Measurements from ENCODE around the gene STARD13. TPM values are rescaled to one million over a fixed set of nuclear protein-coding genes. Genes with fewer than 3 reads are reported as not detected.

Gene STARD13
- total RNA-seq, 2 experiments from 2014 or later, result not detected

DNA sequence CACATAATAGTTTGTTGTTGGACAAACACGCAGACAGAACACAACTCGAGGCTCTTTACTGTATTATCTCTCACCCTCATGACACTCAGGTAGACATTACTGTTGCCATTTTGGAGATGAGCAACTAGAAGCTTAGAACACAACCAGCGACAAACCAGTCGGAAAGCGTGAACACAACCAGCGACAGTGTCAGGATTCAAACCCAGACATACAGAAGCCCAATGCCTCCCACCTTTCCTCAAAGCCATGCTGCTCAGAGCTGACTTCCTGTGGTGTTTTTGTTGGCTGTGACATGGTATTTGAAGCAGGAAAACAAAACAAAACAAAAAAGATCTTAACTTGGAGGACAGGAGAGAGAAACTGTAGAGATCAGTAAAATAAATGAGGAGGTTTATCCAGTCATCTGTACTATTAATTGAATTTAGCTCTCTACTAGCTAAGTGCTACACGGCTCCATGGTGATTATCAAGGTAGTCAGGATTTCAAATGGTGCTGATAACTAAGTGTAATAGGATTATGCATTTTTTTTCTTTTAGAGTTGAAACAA lies 92.1 kb downstream of the STARD13 start:
- TF ChIP-seq, protein P1, sequence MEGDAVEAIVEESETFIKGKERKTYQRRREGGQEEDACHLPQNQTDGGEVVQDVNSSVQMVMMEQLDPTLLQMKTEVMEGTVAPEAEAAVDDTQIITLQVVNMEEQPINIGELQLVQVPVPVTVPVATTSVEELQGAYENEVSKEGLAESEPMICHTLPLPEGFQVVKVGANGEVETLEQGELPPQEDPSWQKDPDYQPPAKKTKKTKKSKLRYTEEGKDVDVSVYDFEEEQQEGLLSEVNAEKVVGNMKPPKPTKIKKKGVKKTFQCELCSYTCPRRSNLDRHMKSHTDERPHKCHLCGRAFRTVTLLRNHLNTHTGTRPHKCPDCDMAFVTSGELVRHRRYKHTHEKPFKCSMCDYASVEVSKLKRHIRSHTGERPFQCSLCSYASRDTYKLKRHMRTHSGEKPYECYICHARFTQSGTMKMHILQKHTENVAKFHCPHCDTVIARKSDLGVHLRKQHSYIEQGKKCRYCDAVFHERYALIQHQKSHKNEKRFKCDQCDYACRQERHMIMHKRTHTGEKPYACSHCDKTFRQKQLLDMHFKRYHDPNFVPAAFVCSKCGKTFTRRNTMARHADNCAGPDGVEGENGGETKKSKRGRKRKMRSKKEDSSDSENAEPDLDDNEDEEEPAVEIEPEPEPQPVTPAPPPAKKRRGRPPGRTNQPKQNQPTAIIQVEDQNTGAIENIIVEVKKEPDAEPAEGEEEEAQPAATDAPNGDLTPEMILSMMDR (IDR thresholded peaks at IDR 0.05), result no peak
- H3K36me3 Mint-ChIP-seq (ENCODE audit: low read depth), result no peaks in the 10 kb centered on the region
- peaks cover 3% of the 10 kb centered on the region for H3K4me1 Mint-ChIP-seq (ENCODE audit: low read depth)
- ChIA-PET POLR2A (interaction anchor here (0.6 kb wide), 1 partner anchor 308 kb away, joined by 3 read pairs; no protein-coding TSS in a partner anchor), CTCF (no interaction called here)
- no peaks in the 10 kb centered on the region for H3K27me3 Mint-ChIP-seq
- H3K4me3 Mint-ChIP-seq, result no peak overlapping the region
- intact Hi-C loops (cut with micrococcal nuclease), result no loop called here
- no peak overlapping the region for H3K27ac Mint-ChIP-seq
- DNase-seq (no peak), ATAC-seq (no peak)
- H3K9me3 Mint-ChIP-seq, result no peaks in the 10 kb centered on the region

DNA sequence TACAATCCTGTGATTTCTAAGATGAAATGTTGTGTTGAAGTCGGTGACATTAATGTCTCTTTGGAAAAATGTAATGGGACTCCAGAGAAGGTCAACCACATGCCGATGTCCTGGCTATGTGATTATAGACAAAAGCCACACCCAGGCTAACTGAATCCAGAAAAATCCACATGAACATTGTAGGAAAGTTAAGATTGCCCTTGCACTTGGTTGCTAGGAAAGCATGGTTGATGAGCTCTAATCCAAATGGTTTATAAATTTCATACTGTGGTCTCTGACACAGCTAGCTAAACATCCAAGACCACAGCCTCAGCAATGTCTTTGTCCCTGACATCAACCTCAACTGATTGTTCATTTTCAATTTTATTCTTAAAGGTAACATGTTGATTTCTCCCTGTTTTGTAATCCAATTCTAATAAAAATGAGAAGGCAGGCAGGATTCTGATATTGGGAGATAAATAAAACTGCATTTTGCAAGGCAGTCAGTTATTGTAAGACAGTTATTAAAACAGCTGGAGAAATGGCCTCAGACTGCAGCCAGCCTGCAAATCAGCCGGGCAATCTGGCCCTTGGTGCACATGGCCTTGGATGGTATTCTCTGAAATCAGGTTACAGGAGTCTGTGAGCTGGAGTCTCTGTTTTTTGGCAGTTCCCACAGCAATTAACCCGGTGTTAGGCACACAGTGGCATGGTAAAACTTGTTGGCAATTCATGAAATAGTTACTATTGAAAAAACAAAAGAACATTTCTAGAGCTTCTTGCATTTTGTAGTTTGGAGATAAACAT lies 93.9 kb downstream of the STARD13 start:
- DNase-seq (no peak), ATAC-seq (no peak)
- H3K9me3 Mint-ChIP-seq, result no peaks in the 10 kb centered on the region
- TF ChIP-seq, protein P1 (IDR thresholded peaks at IDR 0.05), result no peak
- peaks cover 1% of the 10 kb centered on the region for H3K27me3 Mint-ChIP-seq
- POLR2A ChIA-PET, result no interaction called here
- intact Hi-C loops (cut with micrococcal nuclease), result no loop called here
- CTCF ChIA-PET, result interaction anchor here (1.0 kb wide), 2 partner anchors 8 to 14 kb away, joined by 3 read pairs; no protein-coding TSS in a partner anchor
- no peaks in the 10 kb centered on the region for H3K36me3 Mint-ChIP-seq (ENCODE audit: low read depth)
- H3K27ac Mint-ChIP-seq, result no peak overlapping the region
- peaks cover 17% of the 10 kb centered on the region for H3K4me1 Mint-ChIP-seq (ENCODE audit: low read depth)
- no peak overlapping the region for H3K4me3 Mint-ChIP-seq

DNA sequence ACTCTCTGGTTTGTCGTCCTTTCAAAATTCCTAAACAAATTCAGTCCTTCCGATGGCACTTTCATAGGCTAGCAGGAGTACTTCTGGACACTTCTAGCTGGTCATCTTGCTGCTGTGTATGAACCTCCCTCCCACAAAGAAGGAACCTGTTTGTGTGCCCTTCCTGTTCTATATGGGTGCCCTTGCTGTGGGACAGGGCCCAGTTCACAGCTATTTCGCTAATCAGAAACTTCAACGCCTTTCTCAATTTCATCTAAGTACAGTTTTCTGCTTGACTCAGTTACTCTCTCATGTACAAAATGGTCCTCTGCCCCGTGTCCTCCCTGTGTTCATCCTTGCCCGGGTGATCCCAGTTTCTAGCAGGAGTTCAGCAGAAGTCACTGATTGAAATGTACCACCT lies 96.1 kb downstream of the STARD13 start:
- Mint-ChIP-seq H3K9me3 (no peaks in the 10 kb centered on the region), H3K4me1 (ENCODE audit: low read depth) (peaks cover 17% of the 10 kb centered on the region), H3K27ac (no peak overlapping the region), H3K27me3 (peaks cover 5% of the 10 kb centered on the region), H3K4me3 (no peak overlapping the region), H3K36me3 (ENCODE audit: low read depth) (no peaks in the 10 kb centered on the region)
- ChIA-PET POLR2A (no interaction called here), CTCF (no interaction called here)
- DNase-seq (no peak), ATAC-seq (no peak)
- intact Hi-C loops (cut with micrococcal nuclease), result no loop called here
- TF ChIP-seq, protein P1 (IDR thresholded peaks at IDR 0.05), result no peak

DNA sequence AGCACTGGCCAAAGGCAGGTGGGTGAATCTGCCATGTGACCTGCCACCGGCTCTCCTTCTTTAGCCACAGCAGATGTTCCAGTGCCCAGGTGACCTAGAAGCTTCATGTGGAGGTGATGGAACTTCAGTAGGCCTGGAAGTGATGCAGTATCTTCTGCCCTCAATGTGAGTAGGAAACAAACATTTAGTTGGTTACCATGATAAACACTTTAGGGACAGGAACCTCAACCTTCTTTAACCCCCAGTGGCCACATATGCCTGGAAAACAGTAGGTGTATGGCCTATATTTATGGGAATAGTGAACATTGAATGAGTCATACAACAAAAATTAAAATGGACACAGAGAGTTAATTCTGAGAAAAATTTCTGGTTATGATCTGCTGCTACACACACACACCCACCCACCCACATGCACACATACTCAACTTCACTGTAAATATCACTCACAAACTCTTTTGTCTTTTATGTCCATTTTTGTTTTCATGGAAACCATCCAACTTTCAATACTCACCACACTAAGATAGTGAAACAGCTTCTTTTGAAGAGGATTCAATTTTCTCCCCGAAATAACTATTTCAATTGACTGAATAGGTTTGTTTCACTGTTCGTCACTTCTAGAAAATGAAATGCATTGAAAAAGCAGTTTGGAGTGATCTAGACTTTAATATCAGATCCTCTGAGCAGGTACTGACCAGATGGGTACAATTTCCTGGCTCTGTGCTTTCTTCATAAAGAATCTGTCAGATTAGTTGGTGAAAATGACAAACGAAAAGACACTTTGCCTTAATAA lies 97.3 kb downstream of the STARD13 start:
- CTCF ChIA-PET, result no interaction called here
- TF ChIP-seq, protein P1 (IDR thresholded peaks at IDR 0.05), result no peak
- DNase-seq (peak; percentile 7), ATAC-seq (peak; percentile 30)
- POLR2A ChIA-PET, result no interaction called here
- H3K4me3 Mint-ChIP-seq, result no peak overlapping the region
- no peaks in the 10 kb centered on the region for H3K36me3 Mint-ChIP-seq (ENCODE audit: low read depth)
- peaks cover 6% of the 10 kb centered on the region for H3K27me3 Mint-ChIP-seq
- intact Hi-C loops (cut with micrococcal nuclease), result no loop called here
- peaks cover 16% of the 10 kb centered on the region for H3K4me1 Mint-ChIP-seq (ENCODE audit: low read depth)
- H3K9me3 Mint-ChIP-seq, result no peaks in the 10 kb centered on the region
- H3K27ac Mint-ChIP-seq, result peak overlapping the region; percentile 18
